Endothelial cell of hepatic sinusoid (primary cell): ENCODE results near the gene AKR1C8.
"Not testable (repeated sequence)": the region's sequence is repeated elsewhere in the genome, so short reads cannot be mapped to it uniquely, and the experiment has no call there.

Experiments used
- in situ Hi-C: cut with HindIII; loops from 2 replicates; pipeline ENCODE4 v1.10.0; 2017; ENCODE audit warnings: low sequenced_read_pairs

The AKR1C8 gene

DNA sequence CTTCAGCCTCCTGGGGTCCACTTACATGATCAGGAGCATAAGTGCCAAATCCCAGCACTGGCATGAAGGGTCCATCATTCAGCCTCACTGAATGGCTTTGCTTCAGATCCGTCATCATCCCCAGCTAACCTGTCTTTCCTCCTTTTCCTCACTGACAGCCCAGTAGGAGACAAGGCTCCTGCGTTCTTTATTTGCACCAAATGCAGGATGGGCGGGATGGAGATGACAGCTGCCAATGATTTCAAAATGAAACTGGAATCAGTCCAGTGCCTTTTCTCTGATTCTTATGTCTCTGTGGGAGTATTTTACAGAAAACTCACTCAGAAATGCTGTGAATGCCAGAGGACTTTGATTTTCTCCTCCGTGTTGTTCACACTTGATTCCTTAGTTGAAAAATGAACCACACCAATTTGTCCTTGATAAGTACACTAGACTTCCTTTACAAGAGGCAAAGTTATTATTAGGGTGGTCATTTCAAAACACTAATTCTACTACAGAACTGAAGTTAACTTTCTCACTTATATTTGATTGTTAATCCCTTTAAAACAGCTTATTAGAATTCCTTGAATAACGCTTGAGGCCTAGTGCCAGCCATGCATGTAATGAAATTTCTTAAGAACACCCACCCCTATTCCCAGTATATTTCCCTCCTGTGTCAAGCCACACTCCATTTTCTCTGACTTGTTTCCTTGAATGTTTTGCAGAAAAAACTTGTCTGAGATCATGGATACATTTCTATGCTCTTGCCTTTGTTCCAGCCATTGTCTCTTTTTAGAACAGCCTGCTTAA, at the start of gene AKR1C8:
Gene AKR1C8 (minus strand): TSS at position 164 of the 789 bp plus-strand sequence. CDS start 46 bp downstream, at position 118.
- in situ Hi-C loops = no loop called here

DNA sequence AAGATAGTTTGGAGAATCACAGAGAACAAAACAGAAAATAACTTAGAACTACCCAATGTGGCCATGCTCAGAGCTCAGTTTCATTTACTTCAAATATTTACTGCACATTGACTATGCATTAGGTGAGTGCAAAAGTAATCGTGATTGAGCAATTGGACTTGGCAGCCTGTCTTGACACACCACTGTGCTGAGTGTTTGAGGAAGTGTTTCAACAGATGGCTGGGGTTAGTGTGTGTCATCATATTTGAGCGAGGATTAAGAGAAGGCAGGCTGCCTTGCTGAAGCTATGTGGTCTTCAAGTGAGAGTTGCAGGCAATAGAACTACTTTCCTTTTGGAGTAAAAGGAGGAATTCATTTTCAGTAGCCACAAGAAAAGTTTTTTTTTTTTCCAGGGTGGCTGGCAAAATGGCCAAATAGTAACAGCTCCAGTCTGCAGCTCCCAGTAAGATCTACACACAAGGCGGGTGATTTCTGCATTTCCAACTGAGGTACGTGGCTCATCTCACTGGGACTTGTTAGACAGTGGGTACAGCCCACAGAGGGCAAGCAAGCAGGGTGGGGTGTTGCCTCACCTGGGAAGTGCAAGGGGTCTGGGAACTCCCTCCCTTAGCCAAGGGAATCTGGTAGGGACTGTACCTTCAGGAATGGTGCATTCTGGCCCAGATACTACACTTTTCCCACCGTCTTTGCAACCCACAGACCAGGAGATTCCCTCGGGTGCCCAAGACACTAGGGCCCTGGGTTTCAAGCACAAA, 49.3 kb upstream of the AKR1C8 start:
- in situ Hi-C loops = no loop called here

DNA sequence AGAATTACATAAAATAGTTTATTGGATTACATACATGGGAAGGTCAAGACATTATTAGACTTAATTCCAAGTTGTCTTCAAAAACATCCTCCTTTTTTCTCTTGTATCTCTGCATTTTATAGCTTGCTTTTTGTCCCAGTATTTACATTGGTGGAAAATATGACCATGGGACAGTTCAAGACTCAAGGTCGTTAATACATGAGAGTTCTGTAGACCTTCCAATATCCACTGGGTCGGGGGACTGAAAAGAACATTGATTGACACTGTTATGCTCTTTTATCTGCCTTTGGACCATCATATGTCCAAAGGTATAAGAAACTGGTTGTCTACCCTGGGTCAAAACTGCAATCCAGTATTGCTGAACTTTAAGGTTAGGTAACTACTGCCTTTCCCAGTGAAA, 48.4 kb upstream of the AKR1C8 start:
- in situ Hi-C loops = no loop called here

DNA sequence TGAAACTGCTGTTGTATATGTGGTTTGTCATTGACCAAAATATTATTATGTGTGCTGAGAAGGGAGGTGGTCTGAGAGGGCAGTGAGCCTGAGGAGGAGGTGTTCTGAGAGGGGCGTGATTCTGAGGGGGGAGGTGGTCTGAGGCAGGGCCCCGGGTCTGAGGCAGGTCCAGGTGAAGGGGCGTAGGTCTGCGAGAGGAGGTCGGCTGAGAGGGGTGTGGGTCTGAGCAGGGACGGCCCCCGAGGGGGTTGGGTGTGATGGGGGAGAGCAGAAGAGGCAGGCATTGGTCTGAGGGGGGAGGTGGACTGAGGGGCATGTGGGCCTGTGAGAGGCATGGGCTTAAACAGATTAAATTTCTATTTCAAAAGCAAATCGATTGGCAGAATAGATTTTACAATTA, 44.1 kb upstream of the AKR1C8 start:
- in situ Hi-C loops = no loop called here

DNA sequence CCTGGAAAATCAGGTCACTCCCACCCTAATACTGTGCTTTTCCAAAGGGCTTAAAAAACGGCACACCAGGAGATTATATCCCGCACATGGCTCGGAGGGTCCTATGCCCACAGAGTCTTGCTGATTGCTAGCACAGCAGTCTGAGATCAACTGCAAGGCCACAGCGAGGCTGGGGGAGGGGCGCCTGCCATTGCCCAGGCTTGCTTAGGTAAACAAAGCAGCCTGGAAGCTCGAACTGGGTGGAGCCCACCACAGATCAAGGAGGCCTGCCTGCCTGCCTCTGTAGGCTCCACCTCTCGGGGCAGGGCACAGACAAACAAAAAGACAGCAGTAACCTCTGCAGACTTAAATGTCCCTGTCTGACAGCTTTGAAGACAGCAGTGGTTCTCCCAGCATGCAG, 38.0 kb upstream of the AKR1C8 start:
- in situ Hi-C loops = not testable (repeated sequence)

DNA sequence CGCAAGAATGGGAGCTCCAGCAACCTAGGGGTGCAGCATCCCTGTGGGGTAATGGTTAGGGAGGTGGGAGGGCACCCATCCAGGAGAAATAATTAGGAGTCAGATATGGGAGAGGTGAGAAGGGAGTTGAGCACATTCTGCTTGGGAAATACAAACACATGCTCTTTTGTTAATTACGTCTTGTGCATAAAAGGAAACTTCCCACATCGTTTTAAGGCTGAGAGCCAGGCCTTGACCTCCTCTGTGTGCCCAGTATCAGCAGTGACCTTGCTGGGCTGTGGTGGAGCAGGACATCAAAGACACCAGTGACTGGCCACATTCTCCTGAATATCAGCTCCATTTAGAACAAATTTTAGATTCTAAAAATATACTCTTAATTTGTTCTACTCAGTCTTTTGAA, 34.3 kb upstream of the AKR1C8 start:
- in situ Hi-C loops = no loop called here

DNA sequence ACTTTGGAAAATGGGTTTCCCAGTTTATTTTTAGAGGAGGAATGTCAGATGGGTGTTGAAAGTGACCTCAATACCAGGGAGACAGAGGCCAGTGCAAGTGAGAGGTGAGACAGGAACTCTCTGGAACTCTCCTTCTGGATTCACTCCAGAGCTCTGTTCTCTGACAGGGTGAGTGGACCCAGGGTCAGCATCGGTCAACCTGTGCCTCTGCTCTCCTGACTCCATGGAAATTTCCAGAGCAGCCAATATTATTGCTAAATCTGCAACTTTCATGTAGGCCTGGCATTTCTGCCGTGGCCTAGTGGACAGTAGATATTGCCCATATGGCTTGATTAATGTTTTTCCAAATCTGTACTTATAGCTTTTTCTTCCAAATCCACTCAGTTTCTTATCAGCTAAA, 31.9 kb upstream of the AKR1C8 start:
- in situ Hi-C loops = no loop called here

DNA sequence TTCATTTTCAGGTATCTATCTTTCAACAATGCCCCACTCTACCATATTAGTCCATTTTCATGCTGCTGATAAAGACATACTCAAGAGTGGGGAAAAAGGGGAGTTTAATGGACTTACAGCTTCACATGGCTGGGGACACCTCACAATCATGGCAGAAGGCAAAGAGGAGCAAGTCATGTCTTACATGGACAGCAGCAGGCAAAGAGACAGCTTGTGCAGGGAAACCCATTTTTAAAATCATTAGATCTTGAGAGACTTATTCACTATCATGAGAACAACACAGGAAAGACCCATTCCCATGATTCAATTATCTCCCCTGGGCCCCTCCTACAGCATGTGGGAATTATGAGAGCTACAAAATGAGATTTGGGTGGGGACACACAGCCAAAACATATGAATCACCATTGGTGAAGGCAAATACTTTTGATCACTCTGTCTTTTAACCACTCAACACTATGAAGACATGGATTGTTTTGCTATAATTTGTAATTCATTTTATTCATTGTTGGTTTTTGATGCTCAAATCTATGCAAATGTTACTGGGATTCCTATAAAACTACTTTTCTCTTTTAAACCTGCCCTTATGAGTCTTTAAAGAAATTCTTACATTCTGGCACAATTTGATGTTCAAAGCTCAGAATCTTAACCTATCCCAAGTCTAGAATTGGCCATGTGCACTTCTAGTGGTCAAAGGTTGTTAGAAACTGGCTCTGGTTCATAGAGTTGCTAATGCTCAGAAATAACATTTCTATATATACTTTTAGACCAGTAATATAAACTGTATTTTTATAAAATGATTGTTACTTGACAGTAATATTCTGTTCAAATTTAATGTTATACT, 27.0 kb upstream of the AKR1C8 start:
- in situ Hi-C loops = no loop called here

DNA sequence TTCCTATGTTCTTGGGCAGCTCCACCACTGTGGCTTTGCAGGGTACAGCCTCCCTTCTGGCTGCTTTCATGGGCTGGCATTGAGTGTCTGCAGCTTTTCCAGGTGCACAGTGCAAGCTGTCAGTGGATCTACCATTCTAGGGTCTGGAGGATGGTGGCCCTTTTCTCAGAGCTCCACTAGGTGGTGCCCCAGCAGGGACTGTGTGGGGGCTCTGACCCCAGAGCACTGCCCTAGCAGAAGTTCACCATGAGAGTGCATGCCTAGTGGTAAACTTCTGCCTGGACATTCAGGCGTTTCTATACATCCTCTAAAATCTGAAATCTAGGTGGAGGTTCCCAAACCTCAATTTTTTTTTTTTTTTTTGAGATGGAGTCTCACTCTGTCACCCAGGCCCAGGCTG, 25.3 kb upstream of the AKR1C8 start:
- in situ Hi-C loops = not testable (repeated sequence)

DNA sequence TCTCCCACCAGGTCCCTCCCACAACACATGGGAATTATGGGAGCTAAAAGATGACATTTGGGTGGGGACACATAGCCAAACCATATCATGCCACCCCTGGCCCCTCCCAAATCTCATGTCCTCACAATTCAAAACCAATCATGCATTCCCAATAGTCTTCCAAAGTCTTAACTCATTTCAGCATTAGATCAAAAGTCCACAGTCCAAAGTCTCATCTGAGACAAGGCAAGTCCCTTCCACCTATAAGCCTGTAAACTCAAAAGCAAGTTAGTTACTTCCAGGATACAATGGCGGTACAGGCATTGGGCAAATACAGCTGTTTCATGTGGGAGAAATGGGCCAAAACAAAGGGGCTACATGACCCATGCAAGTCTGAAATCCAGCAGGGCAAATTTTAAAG, 24.8 kb upstream of the AKR1C8 start:
- in situ Hi-C loops = loop anchor here (5.0 kb wide), 1 partner anchor 62 kb away; no protein-coding TSS in a partner anchor

DNA sequence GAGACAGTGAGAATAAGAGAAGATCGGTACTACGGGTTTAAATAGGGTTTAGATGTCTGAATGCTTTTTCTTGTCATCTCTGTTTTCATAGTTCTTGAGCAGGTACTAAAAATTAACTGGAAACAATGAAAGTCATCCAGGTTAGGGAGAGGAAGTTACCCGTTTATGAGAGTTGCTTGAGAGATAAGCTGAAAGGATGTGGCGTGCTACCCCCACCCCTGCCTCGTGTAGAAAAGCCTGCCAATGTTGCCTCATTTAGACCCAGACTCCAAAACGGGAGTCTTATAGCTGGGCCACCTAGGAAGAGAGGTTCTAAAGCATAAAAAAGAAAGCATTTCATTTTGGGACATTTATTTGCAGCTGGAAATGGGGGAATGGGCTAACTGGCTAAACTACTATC, 21.8 kb upstream of the AKR1C8 start:
- in situ Hi-C loops = loop anchor here (5.0 kb wide), 1 partner anchor 59 kb away; no protein-coding TSS in a partner anchor

DNA sequence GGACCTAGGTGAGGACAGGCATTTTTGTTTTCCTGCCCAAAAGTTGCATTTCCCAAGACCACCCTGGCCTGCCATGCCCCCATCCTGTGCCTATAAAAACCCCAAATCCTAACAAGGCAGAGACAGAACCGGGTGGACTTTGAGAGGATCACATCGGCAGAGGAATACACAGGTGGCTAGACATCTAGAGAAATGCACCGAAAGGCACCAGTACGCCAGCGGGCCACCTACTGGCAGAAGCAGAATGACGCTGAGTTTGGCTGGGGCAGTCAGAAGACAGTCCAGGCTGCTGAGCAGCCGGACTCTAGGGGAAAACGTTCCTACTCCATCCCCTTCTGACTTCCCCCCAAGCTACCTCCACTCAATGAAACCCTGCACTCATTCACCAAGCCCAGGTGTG, 14.4 kb upstream of the AKR1C8 start:
- in situ Hi-C loops = no loop called here

DNA sequence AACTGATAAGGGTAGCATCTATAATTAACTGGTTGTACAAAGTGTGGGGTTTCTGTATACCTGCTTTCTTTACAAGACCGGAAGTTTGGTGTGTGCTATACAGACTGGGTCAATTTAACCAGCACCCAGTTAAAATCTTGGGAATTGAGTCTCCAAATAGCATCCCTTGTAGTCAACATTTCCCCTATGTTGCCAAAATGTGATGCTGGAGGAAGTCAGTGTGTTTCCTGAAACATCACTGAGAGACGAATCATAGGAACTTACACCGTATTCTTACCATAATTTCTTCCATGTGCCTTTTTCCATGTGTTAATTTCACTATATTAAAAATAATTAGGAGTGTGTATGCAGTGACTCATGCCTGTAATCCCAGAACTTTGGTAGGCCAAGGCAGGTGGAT, 13.4 kb upstream of the AKR1C8 start:
- in situ Hi-C loops = no loop called here

DNA sequence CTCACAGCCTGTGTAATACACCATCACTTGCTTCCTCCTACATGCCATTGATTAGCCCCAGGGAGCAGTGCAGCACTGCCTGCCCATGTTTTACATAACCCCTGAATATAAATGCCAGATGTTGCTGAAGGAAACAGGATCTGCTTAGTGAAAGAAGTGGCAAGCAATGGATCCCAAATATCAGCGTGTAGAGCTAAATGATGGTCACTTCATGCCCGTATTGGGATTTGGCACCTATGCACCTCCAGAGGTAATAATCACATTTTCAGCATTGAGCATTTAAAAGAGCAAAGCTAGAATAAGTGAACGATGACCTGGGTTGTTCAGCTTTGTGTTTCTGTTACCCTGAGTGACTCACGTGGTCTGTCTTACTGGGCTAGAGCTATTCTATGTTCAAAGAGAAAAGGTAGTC, 11.8 kb upstream of the AKR1C8 start, which contains the start of gene AKR1C4:
Gene AKR1C4 (plus strand): TSS at position 136 of the 412 bp plus-strand sequence. CDS start 31 bp downstream, at position 167.
- in situ Hi-C loops = no loop called here

DNA sequence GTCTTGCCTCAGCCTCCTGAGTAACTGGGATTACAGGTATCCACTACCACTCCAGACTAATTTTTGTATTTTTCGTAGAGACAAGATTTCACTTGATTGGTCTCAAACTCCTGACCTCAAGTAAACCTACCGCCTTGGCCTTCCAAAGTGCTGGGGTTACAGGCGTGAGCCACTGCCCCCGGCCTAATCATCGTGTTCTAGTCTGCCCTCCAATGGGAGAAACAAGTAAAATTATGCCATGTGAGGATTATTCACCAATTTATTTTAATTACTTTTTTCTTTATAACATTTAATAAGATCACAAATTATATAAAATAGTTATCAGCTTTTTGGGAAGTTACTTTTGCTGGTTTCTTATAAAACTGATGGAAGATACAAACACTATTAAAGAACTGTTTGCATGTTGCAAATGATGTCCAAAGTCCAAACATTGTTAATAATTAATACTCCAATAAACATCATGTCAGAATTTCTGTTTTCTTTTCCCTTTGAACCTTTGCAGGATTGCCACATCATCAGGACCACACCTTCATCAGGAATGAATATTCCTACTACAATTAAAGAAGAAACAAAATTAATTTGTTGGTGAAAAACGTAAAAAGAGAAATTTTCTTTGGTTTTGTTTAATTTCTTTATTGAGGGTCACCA, 10.9 kb upstream of the AKR1C8 start:
- in situ Hi-C loops = no loop called here

DNA sequence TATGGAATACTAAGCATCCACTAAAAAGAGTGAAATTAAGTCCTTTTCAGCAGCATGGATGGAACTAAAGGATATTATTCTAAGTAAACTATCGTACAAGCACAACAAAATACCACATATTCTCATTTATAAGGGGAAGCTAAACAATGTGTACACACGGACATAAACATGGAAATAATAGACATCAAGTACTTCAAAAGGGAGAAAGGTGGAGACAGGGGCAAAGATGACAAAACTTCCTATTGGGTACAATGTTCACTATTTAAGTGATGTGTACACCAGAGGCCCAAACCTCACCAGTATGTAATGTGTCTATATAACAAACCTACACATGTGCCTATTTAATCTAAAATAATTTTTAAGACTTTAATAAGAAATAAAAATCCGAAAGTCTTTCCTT, 9.5 kb upstream of the AKR1C8 start:
- in situ Hi-C loops = no loop called here

DNA sequence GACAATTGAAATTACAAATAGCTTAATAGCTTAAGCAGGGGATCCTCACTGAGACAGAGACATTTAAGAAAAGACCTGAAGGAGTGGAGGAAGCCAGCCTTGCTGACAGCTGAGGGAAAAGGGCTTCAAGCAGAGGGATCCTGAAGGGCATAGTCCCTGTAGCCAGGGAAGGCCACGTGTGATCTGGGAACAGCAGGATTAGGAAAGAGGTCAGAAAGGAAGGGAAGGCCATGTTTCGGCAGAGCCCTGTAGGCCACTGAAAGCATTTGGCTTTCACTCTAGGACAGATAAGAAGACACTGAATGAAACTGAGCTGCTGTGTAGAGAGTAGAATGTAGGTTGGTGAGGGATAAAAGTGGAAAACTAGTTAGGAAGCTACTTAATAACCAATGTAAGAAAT, 3.4 kb upstream of the AKR1C8 start:
- in situ Hi-C loops = no loop called here

DNA sequence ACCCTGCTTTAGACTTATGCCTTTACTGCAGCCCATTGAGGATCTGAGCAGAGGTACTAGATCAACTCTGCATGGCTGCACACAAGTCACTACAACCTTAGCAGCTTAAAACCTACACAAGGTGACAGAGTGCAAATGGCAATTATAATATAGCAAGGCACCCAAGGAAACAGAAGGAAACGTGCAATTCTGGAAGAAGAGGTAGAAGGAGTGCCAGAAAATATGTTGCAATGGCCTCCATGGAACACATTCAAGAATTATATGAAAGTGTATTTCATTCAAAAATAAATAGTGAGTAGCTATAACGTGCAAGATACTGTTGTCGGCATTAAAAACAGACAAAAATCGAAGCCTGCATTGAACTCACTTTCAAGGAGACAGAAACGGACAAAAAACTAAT, 2.9 kb upstream of the AKR1C8 start:
- in situ Hi-C loops = no loop called here

DNA sequence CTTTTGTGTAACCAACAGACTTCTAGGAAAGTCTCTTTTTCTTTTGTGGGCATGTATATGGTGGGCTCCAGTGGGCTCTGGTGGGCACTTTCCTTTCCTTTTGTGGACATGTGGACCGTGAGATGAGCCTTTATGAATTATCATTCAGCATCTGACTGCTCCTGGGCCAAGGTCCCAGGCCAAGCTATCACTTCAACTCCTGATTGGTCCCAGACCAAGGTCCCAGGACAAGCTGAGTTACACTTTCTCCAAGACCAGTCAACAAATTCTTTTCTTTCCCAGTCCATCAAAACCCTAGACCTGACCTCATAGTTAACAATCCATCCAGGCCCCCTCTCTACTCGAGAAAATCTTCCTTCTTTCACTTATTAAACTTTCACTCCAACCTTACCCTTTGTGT, 1.0 kb downstream of the AKR1C8 start:
- in situ Hi-C loops = no loop called here

DNA sequence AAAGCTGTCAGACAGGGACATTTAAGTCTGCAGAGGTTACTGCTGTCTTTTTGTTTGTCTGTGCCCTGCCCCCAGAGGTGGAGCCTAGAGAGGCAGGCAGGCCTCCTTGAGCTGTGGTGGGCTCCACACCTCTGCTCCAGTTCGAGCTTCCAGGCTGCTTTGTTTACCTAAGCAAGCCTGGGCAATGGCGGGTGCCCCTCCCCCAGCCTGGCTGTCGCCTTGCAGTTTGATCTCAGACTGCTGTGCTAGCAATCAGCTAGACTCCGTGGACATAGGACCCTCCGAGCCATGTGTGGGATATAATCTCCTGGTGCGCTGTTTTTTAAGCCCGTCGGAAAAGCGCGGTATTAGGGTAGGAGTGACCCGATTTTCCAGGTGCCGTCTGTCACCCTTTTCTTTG, 4.4 kb downstream of the AKR1C8 start:
- in situ Hi-C loops = not testable (repeated sequence)

DNA sequence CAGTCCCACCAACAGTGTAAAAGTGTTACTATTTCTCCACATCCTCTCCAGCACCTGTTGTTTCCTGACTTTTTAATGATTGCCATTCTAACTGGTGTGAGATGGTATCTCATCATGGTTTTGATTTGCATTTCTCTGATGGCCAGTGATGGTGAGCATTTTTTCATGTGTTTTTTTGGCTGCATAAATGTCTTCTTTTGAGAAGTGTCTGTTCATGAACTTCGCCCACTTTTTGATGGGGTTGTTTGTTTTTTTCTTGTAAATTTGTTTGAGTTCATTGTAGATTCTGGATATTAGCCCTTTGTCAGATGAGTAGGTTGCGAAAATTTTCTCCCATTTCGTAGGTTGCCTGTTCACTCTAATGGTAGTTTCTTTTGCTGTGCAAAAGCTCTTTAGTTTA, 9.4 kb downstream of the AKR1C8 start:
- in situ Hi-C loops = not testable (repeated sequence)
